Neural progenitor cell (in vitro differentiated cells): ENCODE measurements around the gene WSB2. TPM values are rescaled to one million over a fixed set of nuclear protein-coding genes. Genes with fewer than 3 reads are reported as not detected.

Source experiments
- DNase-seq: peaks from one replicate; pipeline ENCODE4 v3.0.0-alpha.2; 2016; ENCODE audit warnings: low spot score
- H2AFZ ChIP-seq: fragments of 200-600 bp; sonication (generic); replicated peaks from 2 replicates; pipeline ENCODE4 v1.6.1; 2016; ENCODE audit warnings: antibody characterized with exemption
- H3F3A ChIP-seq: fragments of 200-600 bp; sonication (generic); 2 replicates; pipeline ENCODE4 v1.6.1; 2016; ENCODE audit warnings: antibody characterized with exemption, low read depth
- H3K27ac ChIP-seq: fragments of 200-600 bp; sonication (generic); 2 replicates; pipeline ENCODE4 v1.5.1; 2016; ENCODE audit warnings: mild to moderate bottlenecking
- H3K27me3 ChIP-seq: fragments of 200-600 bp; sonication (generic); 2 replicates; pipeline ENCODE4 v1.6.1; 2016; ENCODE audit warnings: mild to moderate bottlenecking, moderate library complexity
- H3K36me3 ChIP-seq: fragments of 200-600 bp; sonication (generic); 2 replicates; pipeline ENCODE4 v1.5.1; 2016
- H3K4me1 ChIP-seq: fragments of 200-600 bp; sonication (generic); 2 replicates; pipeline ENCODE4 v1.6.1; 2016; ENCODE audit warnings: mixed run types
- H3K4me2 ChIP-seq: fragments of 200-600 bp; sonication (generic); 2 replicates; pipeline ENCODE4 v1.6.1; 2016
- H3K4me3 ChIP-seq: fragments of 200-600 bp; sonication (generic); 2 replicates; pipeline ENCODE4 v1.5.1; 2016
- H3K79me2 ChIP-seq: fragments of 200-600 bp; sonication (generic); 2 replicates; pipeline ENCODE4 v1.6.1; 2016; ENCODE audit warnings: low read depth
- H3K9ac ChIP-seq: fragments of 200-600 bp; sonication (generic); 2 replicates; pipeline ENCODE4 v1.6.1; 2016
- H3K9me3 ChIP-seq: fragments of 200-600 bp; sonication (generic); 2 replicates; pipeline ENCODE4 v1.5.1; 2016; ENCODE audit warnings: low read depth
- H4K20me1 ChIP-seq: fragments of 200-600 bp; sonication (generic); 2 replicates; pipeline ENCODE4 v1.6.1; 2016; ENCODE audit warnings: low read depth
- H3K27ac Mint-ChIP-seq: 3 replicates; pipeline ENCODE4 v1.8.0; 2021; ENCODE audit warnings: mixed read lengths
- H3K27me3 Mint-ChIP-seq: 2 replicates; pipeline ENCODE4 v1.8.0; 2022; ENCODE audit warnings: low read depth, mild to moderate bottlenecking, inconsistent platforms, moderate library complexity, mixed read lengths; ENCODE audit not compliant: insufficient read depth
- H3K36me3 Mint-ChIP-seq: 3 replicates; pipeline ENCODE4 v1.8.0; 2021; ENCODE audit warnings: mixed read lengths
- H3K4me1 Mint-ChIP-seq: 3 replicates; pipeline ENCODE4 v1.8.0; 2021; ENCODE audit warnings: mixed read lengths
- H3K4me3 Mint-ChIP-seq: 3 replicates; pipeline ENCODE4 v1.8.0; 2021; ENCODE audit warnings: mild to moderate bottlenecking, moderate library complexity, mixed read lengths
- H3K9me3 Mint-ChIP-seq: 3 replicates; pipeline ENCODE4 v1.8.0; 2020; ENCODE audit warnings: mixed read lengths
- EZH2 ChIP-seq: fragments of 200-600 bp; sonication (generic); IDR thresholded peaks from 2 replicates; pipeline ENCODE4 v1.6.1; 2017; ENCODE audit warnings: antibody characterized with exemption, mild to moderate bottlenecking, moderate library complexity
- EZH2phosphoT487 ChIP-seq: fragments of 200-600 bp; sonication (generic); IDR thresholded peaks from 2 replicates; pipeline ENCODE4 v1.6.1; 2017; ENCODE audit warnings: antibody characterized with exemption
- total RNA-seq: library from RNA; depleted of rRNA; stranded (reverse); fragments of >200 nt; gene quantifications from 2 replicates; pipeline ENCODE4 v1.2.3, GENCODE V29; 2015; ENCODE audit warnings: low replicate concordance
- TF ChIP-seq, protein P1 (sequence below): fragments of 200-600 bp; sonication (generic); IDR thresholded peaks from 2 replicates; pipeline ENCODE4 v1.5.1; 2017; ENCODE audit warnings: antibody characterized with exemption, mild to moderate bottlenecking

Gene WSB2
- total RNA-seq, 1 donor from 2014 or later, result 21.2 TPM

DNA sequence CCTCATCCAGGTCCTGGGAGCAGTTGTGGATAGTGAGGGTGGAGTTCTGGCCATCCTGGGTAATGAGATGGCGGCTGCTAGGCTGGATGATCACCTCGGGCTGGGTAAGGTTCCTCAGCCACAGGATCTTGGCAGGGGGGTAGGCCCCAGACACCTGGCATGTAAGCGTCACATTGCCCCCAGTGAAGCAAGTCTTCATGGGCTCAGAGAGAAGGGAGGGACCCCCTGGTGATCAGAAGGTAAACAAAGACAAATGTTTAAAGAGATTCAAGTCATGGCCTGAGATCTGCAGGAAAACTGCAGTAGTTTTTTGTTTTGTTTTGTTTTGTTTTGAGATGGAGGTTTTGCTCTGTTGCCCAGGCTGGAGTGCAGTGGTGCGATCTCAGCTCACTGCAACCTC, 12.8 kb upstream of the WSB2 start:
- H3F3A ChIP-seq, result no peaks in the 10 kb centered on the region
- Mint-ChIP-seq H3K27me3 (peaks cover 2% of the 10 kb centered on the region), H3K36me3 (peaks cover 9% of the 10 kb centered on the region), H3K9me3 (no peaks in the 10 kb centered on the region), H3K4me1 (no peaks in the 10 kb centered on the region), H3K27ac (peak overlapping the region; percentile 72), H3K4me3 (no peak overlapping the region)
- no peaks in the 10 kb centered on the region for H3K4me1 ChIP-seq
- H3K36me3 ChIP-seq, result no peaks in the 10 kb centered on the region
- no peak overlapping the region for H2AFZ ChIP-seq
- H3K79me2 ChIP-seq, result no peaks in the 10 kb centered on the region
- no peak overlapping the region for H3K27ac ChIP-seq
- no peaks in the 10 kb centered on the region for H3K27me3 ChIP-seq
- H3K4me2 ChIP-seq, result no peak overlapping the region
- TF ChIP-seq, protein P1, sequence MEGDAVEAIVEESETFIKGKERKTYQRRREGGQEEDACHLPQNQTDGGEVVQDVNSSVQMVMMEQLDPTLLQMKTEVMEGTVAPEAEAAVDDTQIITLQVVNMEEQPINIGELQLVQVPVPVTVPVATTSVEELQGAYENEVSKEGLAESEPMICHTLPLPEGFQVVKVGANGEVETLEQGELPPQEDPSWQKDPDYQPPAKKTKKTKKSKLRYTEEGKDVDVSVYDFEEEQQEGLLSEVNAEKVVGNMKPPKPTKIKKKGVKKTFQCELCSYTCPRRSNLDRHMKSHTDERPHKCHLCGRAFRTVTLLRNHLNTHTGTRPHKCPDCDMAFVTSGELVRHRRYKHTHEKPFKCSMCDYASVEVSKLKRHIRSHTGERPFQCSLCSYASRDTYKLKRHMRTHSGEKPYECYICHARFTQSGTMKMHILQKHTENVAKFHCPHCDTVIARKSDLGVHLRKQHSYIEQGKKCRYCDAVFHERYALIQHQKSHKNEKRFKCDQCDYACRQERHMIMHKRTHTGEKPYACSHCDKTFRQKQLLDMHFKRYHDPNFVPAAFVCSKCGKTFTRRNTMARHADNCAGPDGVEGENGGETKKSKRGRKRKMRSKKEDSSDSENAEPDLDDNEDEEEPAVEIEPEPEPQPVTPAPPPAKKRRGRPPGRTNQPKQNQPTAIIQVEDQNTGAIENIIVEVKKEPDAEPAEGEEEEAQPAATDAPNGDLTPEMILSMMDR, result no peak
- TF ChIP-seq EZH2 (no peak), EZH2phosphoT487 (no peak)
- no peaks in the 10 kb centered on the region for H4K20me1 ChIP-seq
- no peaks in the 10 kb centered on the region for H3K9me3 ChIP-seq
- DNase-seq, result no peak
- H3K9ac ChIP-seq, result no peak overlapping the region
- no peak overlapping the region for H3K4me3 ChIP-seq

DNA sequence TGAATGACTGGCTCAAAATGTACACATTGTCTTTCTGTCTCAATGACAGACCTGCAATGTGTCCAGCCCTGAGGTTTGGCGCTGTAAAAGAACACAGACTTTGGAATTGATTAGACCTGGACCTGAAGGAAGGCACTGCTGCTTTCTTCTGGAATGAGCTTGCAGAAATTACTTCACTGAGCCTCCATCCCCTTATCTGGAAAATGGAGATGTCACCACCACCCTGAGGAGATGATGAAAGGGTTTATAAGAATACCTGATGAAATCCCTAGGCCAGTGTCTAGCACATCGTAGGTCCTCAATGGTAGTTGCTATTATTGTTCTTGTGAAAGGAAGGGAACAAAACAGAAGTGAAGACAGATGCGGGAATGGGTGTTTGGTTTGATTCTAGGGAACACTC, 9.7 kb upstream of the WSB2 start:
- Mint-ChIP-seq H3K4me1 (no peaks in the 10 kb centered on the region), H3K36me3 (peaks cover 10% of the 10 kb centered on the region), H3K4me3 (no peak overlapping the region), H3K27ac (no peak overlapping the region), H3K27me3 (peaks cover 2% of the 10 kb centered on the region), H3K9me3 (no peaks in the 10 kb centered on the region)
- Histone ChIP-seq H3K27ac (no peak overlapping the region), H3K36me3 (no peaks in the 10 kb centered on the region), H3F3A (peaks cover under 1% of the 10 kb centered on the region), H4K20me1 (no peaks in the 10 kb centered on the region), H3K4me2 (no peak overlapping the region), H2AFZ (no peak overlapping the region), H3K9me3 (no peaks in the 10 kb centered on the region), H3K79me2 (no peaks in the 10 kb centered on the region), H3K4me3 (no peak overlapping the region), H3K27me3 (no peaks in the 10 kb centered on the region), H3K9ac (no peak overlapping the region), H3K4me1 (no peaks in the 10 kb centered on the region)
- no peak for TF ChIP-seq EZH2phosphoT487
- TF ChIP-seq, protein P1, result no peak
- TF ChIP-seq EZH2, result no peak
- no peak for DNase-seq

DNA sequence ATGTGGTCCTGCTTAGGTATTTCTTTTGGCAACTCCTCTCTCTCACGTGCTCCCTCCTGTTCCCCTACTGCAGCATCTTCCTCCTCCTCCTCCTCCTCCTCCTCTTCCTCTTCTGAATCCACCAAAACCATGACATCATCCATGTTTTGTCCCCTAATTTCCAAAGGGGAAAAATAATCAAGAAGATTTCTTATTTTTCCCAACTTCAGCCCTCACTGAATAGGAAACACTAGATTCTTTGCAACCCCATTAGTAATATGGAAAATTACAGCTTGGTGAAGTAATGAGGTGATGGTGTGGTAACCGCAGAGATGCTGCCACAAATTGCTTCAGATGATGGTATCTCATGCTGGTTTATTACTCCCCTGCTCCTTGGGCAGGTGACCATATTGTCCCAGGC, 7.5 kb upstream of the WSB2 start:
- H3K27me3 ChIP-seq, result no peaks in the 10 kb centered on the region
- TF ChIP-seq EZH2phosphoT487, result no peak
- TF ChIP-seq, protein P1, result no peak

More for the DNA sequence above, 7.5 kb upstream of the WSB2 start:
- H3K4me2 ChIP-seq, result no peak overlapping the region
- no peak overlapping the region for H2AFZ ChIP-seq
- Mint-ChIP-seq H3K27me3 (peaks cover 2% of the 10 kb centered on the region), H3K4me1 (peaks cover 9% of the 10 kb centered on the region), H3K36me3 (peaks cover 11% of the 10 kb centered on the region), H3K4me3 (no peak overlapping the region), H3K9me3 (no peaks in the 10 kb centered on the region), H3K27ac (peak overlapping the region; percentile 57)
- peaks cover 4% of the 10 kb centered on the region for H3K79me2 ChIP-seq
- peaks cover 17% of the 10 kb centered on the region for H3K4me1 ChIP-seq
- no peak overlapping the region for H3K4me3 ChIP-seq
- no peak overlapping the region for H3K27ac ChIP-seq
- H4K20me1 ChIP-seq, result no peaks in the 10 kb centered on the region
- DNase-seq, result no peak
- no peak overlapping the region for H3K9ac ChIP-seq
- no peaks in the 10 kb centered on the region for H3K9me3 ChIP-seq
- no peaks in the 10 kb centered on the region for H3K36me3 ChIP-seq
- H3F3A ChIP-seq, result peaks cover 22% of the 10 kb centered on the region
